Measurements from ENCODE around the gene KIF5A. TPM values are rescaled to one million over a fixed set of nuclear protein-coding genes. Genes with fewer than 3 reads are reported as not detected.
"Not testable (repeated sequence)": the region's sequence is repeated elsewhere in the genome, so short reads cannot be mapped to it uniquely, and the experiment has no call there.

The KIF5A gene
- total RNA-seq, 3 donors from 2014 or later (not counting 1 experiment from before 2014, with no cell fraction given): 0.09 to 0.40 (median 0.16) TPM

GRCh38 chr12:57516617-57517153 is 33.2 kb upstream of the KIF5A start:
- no peaks in the 10 kb centered on the region for H3K27me3 ChIP-seq (ENCODE audit: control insufficient read depth, insufficient read depth, low read length)
- intact Hi-C loops (cut with micrococcal nuclease): no loop called here
- WGBS (ENCODE audit: insufficient coverage): 93% methylated on average over 10 of the region's 11 CpGs
- Mint-ChIP-seq H3K4me1 (peaks cover 23 to 49% of the 10 kb centered on the region in 2 donors), H3K27me3 (ENCODE audit: low read depth in 2 of 2) (no peaks in the 10 kb centered on the region), H3K4me3 (no peak overlapping the region), H3K9me3 (no peaks in the 10 kb centered on the region), H3K27ac (peak overlapping the region; percentile 99), H3K36me3 (peaks cover 18% of the 10 kb centered on the region)
- no peaks in the 10 kb centered on the region for H3K9me3 ChIP-seq (ENCODE audit: control insufficient read depth, insufficient read depth, low read length)
- DNase-seq (no peak), ATAC-seq (no peak)
- TF ChIP-seq CTCF (IDR thresholded peaks at IDR 0.05): no peak
- no peak overlapping the region for H3K4me3 ChIP-seq (ENCODE audit: low read length)
- H3K4me1 ChIP-seq (ENCODE audit: control insufficient read depth, insufficient read depth, low read length): peaks cover 32% of the 10 kb centered on the region
- no peak overlapping the region for H3K27ac ChIP-seq (ENCODE audit: low read length)
- H3K36me3 ChIP-seq (ENCODE audit: control insufficient read depth, insufficient read depth, low read length): peaks cover 65% of the 10 kb centered on the region

DNA sequence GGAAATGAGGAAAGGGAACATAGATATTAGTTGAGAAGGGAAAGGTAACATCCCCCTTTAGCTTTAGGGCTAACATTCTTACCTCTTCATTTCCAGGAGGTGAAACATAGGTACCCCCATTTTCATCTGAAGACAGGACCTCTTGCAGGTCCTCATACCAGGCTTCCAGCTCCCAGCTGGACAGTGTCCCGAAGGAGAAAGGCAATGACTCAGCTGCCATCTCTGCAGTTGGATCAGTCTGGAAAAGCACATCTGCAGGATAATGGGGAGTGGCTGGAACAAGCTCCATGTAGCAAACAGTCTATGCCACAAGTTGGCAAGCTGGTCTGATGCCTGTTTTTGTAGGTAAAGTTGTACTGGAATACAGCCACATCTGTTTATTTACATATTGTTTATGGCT is 32.7 kb upstream of the KIF5A start:
- DNase-seq (no peak), ATAC-seq (no peak)
- TF ChIP-seq CTCF (IDR thresholded peaks at IDR 0.05): no peak
- Histone ChIP-seq H3K4me1 (ENCODE audit: control insufficient read depth, insufficient read depth, low read length) (peaks cover 37% of the 10 kb centered on the region), H3K4me3 (ENCODE audit: low read length) (no peak overlapping the region), H3K36me3 (ENCODE audit: control insufficient read depth, insufficient read depth, low read length) (peaks cover 60% of the 10 kb centered on the region), H3K27me3 (ENCODE audit: control insufficient read depth, insufficient read depth, low read length) (no peaks in the 10 kb centered on the region), H3K27ac (ENCODE audit: low read length) (no peak overlapping the region), H3K9me3 (ENCODE audit: control insufficient read depth, insufficient read depth, low read length) (no peaks in the 10 kb centered on the region)
- Mint-ChIP-seq H3K27me3 (ENCODE audit: low read depth in 2 of 2) (no peaks in the 10 kb centered on the region), H3K27ac (peak overlapping the region; percentile 99), H3K4me1 (peaks cover 28 to 54% of the 10 kb centered on the region in 2 donors), H3K4me3 (peak overlapping the region; percentile 64), H3K9me3 (no peaks in the 10 kb centered on the region), H3K36me3 (peaks cover 16% of the 10 kb centered on the region)
- intact Hi-C loops (cut with micrococcal nuclease): no loop called here
- WGBS (ENCODE audit: insufficient coverage): 52% methylated on average over 1 of the region's 1 CpG

- peak overlapping the region; percentile 99 for H3K27ac Mint-ChIP-seq
- H3K9me3 Mint-ChIP-seq; intact Hi-C loops (cut with micrococcal nuclease); H3K27me3 Mint-ChIP-seq (ENCODE audit: low read depth in 2 of 2); DNase-seq; ATAC-seq; H3K9me3 ChIP-seq (ENCODE audit: control insufficient read depth, insufficient read depth, low read length); H3K27me3 ChIP-seq (ENCODE audit: control insufficient read depth, insufficient read depth, low read length); H3K27ac ChIP-seq (ENCODE audit: low read length); H3K4me3 ChIP-seq (ENCODE audit: low read length): not testable (repeated sequence)
- peaks cover 54% of the 10 kb centered on the region for H3K36me3 ChIP-seq (ENCODE audit: control insufficient read depth, insufficient read depth, low read length)
- peaks cover 39% of the 10 kb centered on the region for H3K4me1 ChIP-seq (ENCODE audit: control insufficient read depth, insufficient read depth, low read length)
- peak overlapping the region; percentile 64 for H3K4me3 Mint-ChIP-seq
- H3K36me3 Mint-ChIP-seq: peaks cover 11% of the 10 kb centered on the region
- 90% methylated on average over 10 of the region's 10 CpGs for WGBS (ENCODE audit: insufficient coverage)
- H3K4me1 Mint-ChIP-seq: peaks cover 28 to 56% of the 10 kb centered on the region in 2 donors
Observed at GRCh38 chr12:57517718-57518117, 32.1 kb upstream of the KIF5A start.

- no peak for ATAC-seq
- Histone ChIP-seq H3K36me3 (ENCODE audit: control insufficient read depth, insufficient read depth, low read length) (peaks cover 48% of the 10 kb centered on the region), H3K9me3 (ENCODE audit: control insufficient read depth, insufficient read depth, low read length) (no peaks in the 10 kb centered on the region), H3K4me3 (ENCODE audit: low read length) (no peak overlapping the region), H3K4me1 (ENCODE audit: control insufficient read depth, insufficient read depth, low read length) (peaks cover 43% of the 10 kb centered on the region), H3K27me3 (ENCODE audit: control insufficient read depth, insufficient read depth, low read length) (no peaks in the 10 kb centered on the region), H3K27ac (ENCODE audit: low read length) (no peak overlapping the region)
- no peak for TF ChIP-seq CTCF (IDR thresholded peaks at IDR 0.05)
- 94% methylated on average over 8 of the region's 8 CpGs for WGBS (ENCODE audit: insufficient coverage)
- Mint-ChIP-seq H3K4me3 (peak overlapping the region; percentile 97), H3K36me3 (peaks cover 7% of the 10 kb centered on the region), H3K27ac (peak overlapping the region; percentile 99), H3K9me3 (no peaks in the 10 kb centered on the region), H3K27me3 (ENCODE audit: low read depth in 2 of 2) (no peaks in the 10 kb centered on the region), H3K4me1 (peaks cover 28 to 60% of the 10 kb centered on the region in 2 donors)
- DNase-seq: no peak
- intact Hi-C loops (cut with micrococcal nuclease): no loop called here
Observed at GRCh38 chr12:57518176-57518919, 31.5 kb upstream of the KIF5A start.
